GM23248 (cell line): ENCODE results near the gene CPNE4. TPM values are rescaled to one million over a fixed set of nuclear protein-coding genes. Genes with fewer than 3 reads are reported as not detected.

Experiments used
- DNase-seq: peaks from one replicate; pipeline ENCODE4 v3.0.0-alpha.2; 2015
- H2AFZ ChIP-seq: fragments of 200-600 bp; sonication (generic); 2 replicates; pipeline ENCODE4 v1.6.1; 2016; ENCODE audit warnings: antibody characterized with exemption
- H3F3A ChIP-seq: fragments of 200-600 bp; sonication (generic); 2 replicates; pipeline ENCODE4 v1.6.1; 2016; ENCODE audit warnings: mild to moderate bottlenecking, antibody characterized with exemption, mixed run types; ENCODE audit not compliant: insufficient read depth
- H3K27ac ChIP-seq: fragments of 200-600 bp; sonication (generic); 2 replicates; pipeline ENCODE4 v1.5.1; 2016; ENCODE audit warnings: mild to moderate bottlenecking
- H3K27me3 ChIP-seq: fragments of 200-600 bp; sonication (generic); replicated peaks from 2 replicates; pipeline ENCODE4 v1.6.1; 2016; ENCODE audit warnings: mild to moderate bottlenecking; ENCODE audit not compliant: insufficient read depth
- H3K36me3 ChIP-seq: fragments of 200-600 bp; sonication (generic); 2 replicates; pipeline ENCODE4 v1.6.1; 2016; ENCODE audit warnings: low read depth, mild to moderate bottlenecking
- H3K4me1 ChIP-seq: fragments of 200-600 bp; sonication (generic); 2 replicates; pipeline ENCODE4 v1.6.1; 2016; ENCODE audit warnings: mild to moderate bottlenecking; ENCODE audit not compliant: insufficient read depth
- H3K4me2 ChIP-seq: fragments of 200-600 bp; sonication (generic); one replicate; pipeline ENCODE4 v1.6.1; 2016; ENCODE audit warnings: mild to moderate bottlenecking; ENCODE audit not compliant: unreplicated experiment
- H3K4me3 ChIP-seq: fragments of 200-600 bp; sonication (generic); 2 replicates; pipeline ENCODE4 v1.5.1; 2016; ENCODE audit warnings: mild to moderate bottlenecking
- H3K79me2 ChIP-seq: fragments of 200-600 bp; sonication (generic); 2 replicates; pipeline ENCODE4 v1.6.1; 2016; ENCODE audit warnings: mild to moderate bottlenecking; ENCODE audit not compliant: insufficient read depth
- H3K9ac ChIP-seq: fragments of 200-600 bp; sonication (generic); 2 replicates; pipeline ENCODE4 v1.6.1; 2016; ENCODE audit warnings: mild to moderate bottlenecking
- H3K9me2 ChIP-seq: fragments of 200-600 bp; sonication (generic); 2 replicates; pipeline ENCODE4 v1.6.1; 2016; ENCODE audit warnings: mixed run types, mild to moderate bottlenecking, moderate library complexity; ENCODE audit not compliant: insufficient read depth
- H3K9me3 ChIP-seq: fragments of 200-600 bp; sonication (generic); one replicate; pipeline ENCODE4 v1.6.1; 2017; ENCODE audit warnings: low read depth
- H4K20me1 ChIP-seq: fragments of 200-600 bp; sonication (generic); 2 replicates; pipeline ENCODE4 v1.6.0; 2016; ENCODE audit not compliant: insufficient read depth
- EZH2 ChIP-seq: fragments of 200-600 bp; sonication (generic); IDR thresholded peaks from 2 replicates; pipeline ENCODE4 v1.6.1; 2018; ENCODE audit warnings: antibody characterized with exemption, mild to moderate bottlenecking; ENCODE audit not compliant: insufficient read depth, poor library complexity, severe bottlenecking
- EZH2phosphoT487 ChIP-seq: fragments of 200-600 bp; sonication (generic); IDR thresholded peaks from 2 replicates; pipeline ENCODE4 v1.6.1; 2018; ENCODE audit warnings: antibody characterized with exemption, moderate library complexity, mild to moderate bottlenecking, low read depth; ENCODE audit not compliant: insufficient read depth
- WGBS, 2 experiments: methylation state at CpG; one replicate each; pipeline ENCODE4 v1.1.6; 2015 to 2017; ENCODE audit warnings: low lambda C conversion rate in 2 of 2, low coverage in 1 of 2; ENCODE audit errors: missing lambda C conversion rate in 2 of 2; 5-methylcytosine and 5-hydroxymethylcytosine counted together
- in situ Hi-C: fragments of 300-500 bp; cut with MboI; formaldehyde crosslinking; loops from 2 replicates; pipeline ENCODE4 v1.15.0; 2020
- polyA plus RNA-seq: library from polyadenylated mRNA; unstranded; fragments of >200 nt; fragmentation: Nextera tagmentation; extraction: Ambion mirVana; gene quantifications from 2 replicates; pipeline ENCODE4 v1.2.1, GENCODE V29; 2016
- total RNA-seq: library from RNA; depleted of rRNA; stranded (reverse); fragments of >200 nt; shearing (Covaris generic); gene quantifications from 2 replicates; pipeline ENCODE4 v1.2.3, GENCODE V29; 2014; rRNA removed

CPNE4 gene
- 0.11 and 0.25 TPM in 2 replicates for total RNA-seq
- polyA plus RNA-seq, result 0.44 and 0.95 TPM in 2 replicates

- TF ChIP-seq EZH2phosphoT487 (no peak), EZH2 (no peak)
- Histone ChIP-seq H3K36me3 (no peaks in the 10 kb centered on the region), H3F3A (no peaks in the 10 kb centered on the region), H3K27me3 (peaks cover 30% of the 10 kb centered on the region), H3K9me2 (no peaks in the 10 kb centered on the region), H3K27ac (no peak within 1 kb of the TSS), H3K4me1 (peaks cover 8% of the 10 kb centered on the region; the same call in 1 of the 2 replicates), H3K9ac (no peak within 1 kb of the TSS), H2AFZ (peak within 1 kb of the TSS; percentile 81), H3K9me3 (no peaks in the 10 kb centered on the region), H3K4me2 (peak within 1 kb of the TSS; percentile 94), H4K20me1 (no peaks in the 10 kb centered on the region), H3K79me2 (no peaks in the 10 kb centered on the region), H3K4me3 (peak within 1 kb of the TSS; percentile 75)
- peak; percentile 90 for DNase-seq
- in situ Hi-C loops, result loop anchor here (10.0 kb wide), 2 partner anchors 150 to 240 kb away; no protein-coding TSS in a partner anchor
- WGBS, 2 experiments, result 5 to 7% methylated on average over 38 to 49 of the region's 49 CpGs
Observed at GRCh38 chr3:132034486-132035464, at the start of gene CPNE4. TSS of gene CPNE4 (minus strand) at chr3:132035014.

DNA sequence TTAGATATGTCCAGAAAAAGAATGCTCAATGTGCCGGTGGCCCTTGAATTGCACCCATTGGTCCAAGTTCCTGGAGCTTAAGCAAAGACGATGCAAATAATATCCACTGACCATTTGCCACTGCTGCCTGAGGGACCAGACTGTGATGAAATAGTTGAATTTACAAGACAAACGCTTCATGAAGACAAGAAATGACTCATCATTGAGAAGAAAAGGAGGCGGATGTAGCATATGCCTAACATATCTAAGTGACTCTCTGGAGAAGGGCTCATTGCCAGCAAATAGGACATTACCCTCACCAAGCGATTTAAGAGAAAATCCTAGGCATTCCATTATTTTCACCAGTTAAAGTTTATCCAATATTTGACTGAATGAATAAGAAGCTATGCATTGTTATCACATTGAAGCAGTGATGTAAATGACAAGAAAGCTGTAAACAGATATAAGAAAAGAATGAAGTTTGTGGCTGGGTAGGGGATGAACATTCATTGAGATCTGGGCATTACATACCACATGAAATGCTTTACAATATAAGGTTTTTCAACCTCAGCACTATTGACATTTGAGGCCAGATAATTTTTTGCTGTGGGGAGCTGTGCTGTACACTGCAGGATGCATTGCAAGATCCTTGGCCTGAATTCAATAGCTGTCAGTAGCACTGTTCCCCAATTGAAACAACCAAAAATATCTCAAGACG is 48.9 kb upstream of the CPNE4 start:
- H3K9ac ChIP-seq, result no peak overlapping the region
- H3K9me2 ChIP-seq, result 0 out of 2 replicates have a peak, but pooled peaks cover 8% of the 10 kb centered on the region
- no peaks in the 10 kb centered on the region for H3K36me3 ChIP-seq
- in situ Hi-C loops, result no loop called here
- H3K79me2 ChIP-seq, result no peaks in the 10 kb centered on the region
- H3K4me3 ChIP-seq, result no peak overlapping the region
- peaks cover 7% of the 10 kb centered on the region; the same call in 1 of the 2 replicates for H3K4me1 ChIP-seq
- no peak overlapping the region for H3K27ac ChIP-seq
- peak; percentile 76 for DNase-seq
- no peaks in the 10 kb centered on the region for H3K9me3 ChIP-seq
- H4K20me1 ChIP-seq, result no peaks in the 10 kb centered on the region
- H3K4me2 ChIP-seq, result no peak overlapping the region
- TF ChIP-seq EZH2 (no peak), EZH2phosphoT487 (no peak)
- WGBS, 2 experiments, result 33 to 37% methylated on average over 6 of the region's 6 CpGs
- H3F3A ChIP-seq, result peaks cover 6% of the 10 kb centered on the region; the same call in 1 of the 2 replicates
- H3K27me3 ChIP-seq, result no peaks in the 10 kb centered on the region
- no peak overlapping the region for H2AFZ ChIP-seq

DNA sequence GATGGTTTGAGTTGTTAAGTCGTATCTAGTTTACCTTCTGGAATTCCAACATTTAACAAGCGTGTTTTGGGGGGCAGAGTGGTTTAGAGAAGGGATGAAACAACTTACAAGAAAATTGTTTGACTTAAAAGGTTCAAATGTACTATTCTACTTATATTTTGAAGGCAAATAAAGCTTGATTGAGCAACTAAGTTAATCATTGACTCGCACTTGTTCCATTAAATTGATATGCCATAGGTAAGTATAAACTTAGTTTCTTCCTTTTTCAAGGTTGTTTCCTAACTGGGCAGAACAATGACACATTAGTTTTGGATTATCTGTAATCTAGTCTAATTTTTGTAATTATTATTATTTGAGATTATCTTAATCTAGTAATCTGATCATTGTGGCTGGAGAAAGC is 48.3 kb upstream of the CPNE4 start:
- Histone ChIP-seq H3F3A (peaks cover 6% of the 10 kb centered on the region; the same call in 1 of the 2 replicates), H3K27ac (no peak overlapping the region), H3K27me3 (no peaks in the 10 kb centered on the region), H3K36me3 (no peaks in the 10 kb centered on the region), H2AFZ (no peak overlapping the region), H3K4me2 (no peak overlapping the region), H3K4me1 (peaks cover 7% of the 10 kb centered on the region; the same call in 1 of the 2 replicates), H3K9ac (no peak overlapping the region), H4K20me1 (no peaks in the 10 kb centered on the region), H3K79me2 (no peaks in the 10 kb centered on the region), H3K9me3 (no peaks in the 10 kb centered on the region), H3K4me3 (no peak overlapping the region), H3K9me2 (0 out of 2 replicates have a peak, but pooled peaks cover 8% of the 10 kb centered on the region)
- WGBS, 2 experiments, result 64 to 69% methylated on average over 3 of the region's 3 CpGs
- in situ Hi-C loops, result no loop called here
- no peak for DNase-seq
- TF ChIP-seq EZH2phosphoT487 (no peak), EZH2 (no peak)

DNA sequence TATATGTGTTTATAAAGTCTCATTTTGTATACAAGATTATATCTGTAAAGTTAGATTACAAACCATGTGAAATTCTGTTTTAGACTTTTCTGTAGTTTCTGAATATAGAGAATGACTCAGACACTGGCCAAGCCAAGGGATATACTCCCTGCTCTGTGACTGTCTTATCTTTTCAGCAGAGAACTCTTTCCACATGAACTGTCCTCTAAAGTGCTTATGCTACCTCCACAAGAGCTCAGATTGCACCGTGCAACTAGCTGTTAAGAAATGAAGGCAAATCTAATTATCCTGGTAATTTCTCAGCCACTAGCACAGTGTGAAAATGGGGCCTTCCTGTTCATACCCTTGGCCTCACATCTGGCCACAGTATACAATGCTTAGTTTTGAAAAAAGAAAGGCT is 44.3 kb upstream of the CPNE4 start:
- Histone ChIP-seq H3K9me3 (no peaks in the 10 kb centered on the region), H3K27ac (no peak overlapping the region), H2AFZ (no peak overlapping the region), H3K4me1 (peaks cover 7% of the 10 kb centered on the region; the same call in 1 of the 2 replicates), H3K4me3 (no peak overlapping the region), H3K27me3 (no peaks in the 10 kb centered on the region), H3K79me2 (no peaks in the 10 kb centered on the region), H3K9me2 (no peaks in the 10 kb centered on the region), H3F3A (peaks cover 6% of the 10 kb centered on the region; the same call in 1 of the 2 replicates), H3K9ac (no peak overlapping the region), H3K36me3 (no peaks in the 10 kb centered on the region), H4K20me1 (no peaks in the 10 kb centered on the region), H3K4me2 (no peak overlapping the region)
- TF ChIP-seq EZH2phosphoT487 (no peak), EZH2 (no peak)
- peak; percentile 33 for DNase-seq
- WGBS, 2 experiments, result 0% methylated on average over 1 of the region's 1 CpG
- in situ Hi-C loops, result no loop called here
